Hematopoietic multipotent progenitor cell treated with erythropoietin and hydrocortisone succinate and interleukin-3 and kit ligand, for 4 days (in vitro differentiated cells): Measurements from ENCODE around the gene LPCAT1.
"Not testable (repeated sequence)": the region's sequence is repeated elsewhere in the genome, so short reads cannot be mapped to it uniquely, and the experiment has no call there.

Source experiments
- DNase-seq: peaks from one replicate; pipeline ENCODE4 v3.0.0-alpha.2; 2015

The LPCAT1 gene

DNA sequence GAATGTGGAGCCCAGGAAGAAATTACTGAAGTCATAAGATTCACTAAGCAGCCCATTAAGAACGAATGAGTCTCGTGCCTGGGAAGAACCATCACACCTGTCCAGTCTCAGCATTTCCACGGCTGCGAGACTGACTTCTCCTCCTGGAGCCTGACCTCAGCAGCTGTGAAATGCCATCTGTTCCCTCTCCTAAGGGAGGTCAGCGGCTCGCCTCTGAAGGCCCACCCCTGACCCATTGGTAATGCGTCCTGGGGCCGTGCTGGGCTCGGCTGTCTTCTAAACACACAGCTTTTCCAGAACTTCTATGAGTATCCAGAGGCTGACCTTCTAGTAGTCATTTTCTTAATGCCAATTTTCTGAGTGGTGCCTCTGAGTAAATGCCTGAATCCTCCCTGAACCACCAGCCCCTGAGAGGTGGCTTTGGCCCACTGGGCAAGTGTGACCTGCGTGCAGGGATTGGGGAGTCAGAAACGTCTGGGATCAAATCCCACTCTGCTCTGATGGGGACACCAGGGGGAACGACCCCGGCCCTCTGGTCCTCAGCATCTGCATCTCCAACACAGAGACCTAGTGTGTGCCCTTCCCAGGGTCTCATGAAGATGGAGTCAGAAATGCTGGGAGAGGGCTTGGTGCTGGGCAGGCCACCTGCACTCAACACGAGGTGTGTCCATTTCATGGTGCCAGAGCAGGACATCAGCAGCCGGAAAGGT is 84.2 kb downstream of the LPCAT1 start:
- DNase-seq, result no peak

DNA sequence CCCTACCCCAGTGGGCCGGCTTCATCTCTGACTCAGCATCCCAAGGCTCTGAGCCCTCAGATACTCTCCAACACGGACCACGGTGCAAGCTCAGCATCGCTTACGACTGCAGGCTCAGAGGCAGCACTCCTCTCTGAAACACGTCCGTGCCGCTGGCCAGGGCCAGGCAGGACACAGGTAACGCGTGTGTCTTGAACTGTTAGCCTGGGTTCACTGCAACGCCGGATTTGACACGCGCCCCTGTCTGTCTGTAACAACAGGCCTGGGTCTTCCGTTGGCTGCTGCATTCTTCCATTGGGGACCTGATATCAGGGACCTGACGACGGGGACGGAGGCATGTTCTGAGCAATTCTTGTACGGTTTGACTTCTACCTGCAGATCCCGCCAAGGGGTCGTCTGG is 84.9 kb downstream of the LPCAT1 start:
- DNase-seq, result no peak

DNA sequence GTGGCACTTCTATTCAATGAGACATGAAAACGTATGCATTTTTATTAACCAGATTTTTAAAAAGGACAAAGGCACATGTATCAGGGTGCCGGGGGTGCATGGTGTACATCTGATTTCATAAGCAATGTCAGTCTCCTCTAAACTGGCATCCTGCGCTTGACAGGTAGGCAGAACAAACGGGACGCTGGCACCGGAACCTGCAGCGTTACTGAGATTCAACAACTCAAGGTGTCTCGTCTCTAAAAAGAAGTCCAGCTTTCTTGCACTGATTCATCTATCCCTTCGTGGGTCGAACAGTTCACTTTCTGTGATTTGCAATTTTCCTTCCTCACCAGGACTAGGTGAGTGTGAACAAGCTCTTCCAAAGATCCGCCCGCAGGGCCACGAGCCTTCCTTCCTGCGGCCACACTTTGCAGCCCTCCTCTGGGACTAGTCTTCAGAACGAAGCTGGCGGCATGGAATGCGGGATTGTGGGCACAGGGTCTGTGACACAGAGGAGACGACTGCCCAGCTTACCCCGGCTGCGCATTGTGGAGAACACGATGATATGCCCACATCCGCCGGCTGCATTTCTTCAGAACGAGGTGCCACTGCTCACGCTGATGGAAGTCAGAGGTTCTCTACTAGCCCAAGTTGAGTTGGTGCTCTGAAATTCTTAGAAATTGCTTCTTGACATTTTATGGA is 85.7 kb downstream of the LPCAT1 start:
- no peak for DNase-seq

DNA sequence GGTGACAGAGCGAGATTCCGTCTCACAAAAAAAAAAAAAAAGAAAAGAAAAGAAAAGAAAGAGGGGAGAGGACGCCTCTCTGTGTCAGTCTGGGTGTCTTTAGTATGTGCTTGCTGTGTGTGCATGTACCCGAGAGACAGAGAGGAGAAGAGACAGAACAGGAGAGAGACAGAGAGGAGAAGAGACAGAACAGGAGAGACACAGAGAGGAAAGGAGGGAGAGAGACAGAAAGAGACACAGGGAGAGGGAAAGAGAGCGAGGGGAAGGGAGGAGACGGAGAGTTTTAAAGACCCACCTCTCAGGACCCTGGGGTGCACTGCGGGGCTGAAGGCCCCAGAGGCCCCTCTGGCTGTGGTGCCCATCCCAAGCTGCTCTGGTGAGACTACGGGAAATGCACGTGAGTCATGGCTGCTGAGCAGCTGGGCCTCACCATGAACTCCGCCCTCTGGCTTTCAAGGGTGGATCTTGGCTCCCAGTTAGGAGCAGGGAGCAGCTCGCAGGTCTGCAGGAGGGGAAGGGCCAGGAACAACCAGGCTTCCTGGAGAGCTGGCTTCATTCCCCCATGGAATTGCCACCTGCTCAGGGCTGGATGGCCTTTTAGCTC is 86.4 kb downstream of the LPCAT1 start:
- no peak for DNase-seq

DNA sequence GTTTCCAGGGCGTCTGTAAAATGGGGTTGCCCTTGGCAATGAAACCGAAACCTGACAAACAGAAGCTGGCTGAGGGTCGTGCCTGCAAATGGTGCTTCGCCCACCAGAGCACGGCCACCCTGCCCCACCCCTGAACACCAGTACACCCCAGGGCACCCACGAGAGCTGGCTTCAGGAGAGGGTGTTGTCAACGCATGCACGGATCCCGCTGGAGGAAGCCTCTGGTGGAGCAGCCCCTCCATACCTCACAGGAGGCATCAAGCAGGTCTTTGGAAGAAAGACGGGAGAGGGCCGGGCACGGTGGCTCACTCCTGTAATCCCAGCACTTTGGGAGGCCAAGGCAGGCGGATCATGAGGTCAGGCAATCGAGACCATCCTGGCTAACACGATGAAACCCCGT is 87.1 kb downstream of the LPCAT1 start:
- DNase-seq, result no peak

DNA sequence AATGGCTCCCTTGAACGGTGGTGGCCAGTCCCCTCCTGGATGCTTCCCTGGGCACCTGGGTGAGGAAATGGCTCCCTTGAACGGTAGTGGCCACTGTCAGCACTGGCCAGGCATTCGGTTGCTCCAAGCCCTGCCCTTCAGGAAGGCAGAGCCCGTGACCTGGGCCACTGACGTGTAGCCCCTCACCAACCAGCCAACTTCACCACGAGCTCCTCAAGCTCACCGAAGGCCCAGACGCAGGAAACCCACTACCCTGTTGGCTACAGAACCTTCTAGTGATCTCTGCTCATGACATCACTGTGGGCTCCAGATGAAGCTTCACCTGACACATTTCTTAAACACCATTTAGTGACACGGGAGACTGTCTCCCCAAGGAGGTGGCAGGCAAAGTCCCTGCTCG is 87.7 kb downstream of the LPCAT1 start:
- no peak for DNase-seq

DNA sequence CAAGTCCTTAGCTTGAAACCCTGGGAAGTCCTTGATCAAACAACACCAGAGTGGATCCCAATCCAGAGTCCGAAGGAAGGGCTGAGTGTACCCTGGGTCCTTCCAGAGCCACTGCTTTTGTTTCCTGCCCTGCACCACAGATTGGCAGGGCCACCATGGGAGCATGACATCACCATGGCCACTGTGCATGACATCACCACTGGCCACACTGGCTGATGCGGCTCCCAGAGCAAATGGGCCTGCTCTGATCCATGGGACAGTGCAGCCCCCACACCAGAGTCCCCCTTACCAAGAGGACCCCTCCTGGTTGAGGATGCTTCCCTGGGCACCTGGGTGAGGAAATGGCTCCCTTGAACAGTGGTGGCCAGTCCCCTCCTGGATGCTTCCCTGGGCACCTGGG is 88.4 kb downstream of the LPCAT1 start:
- DNase-seq, result no peak

DNA sequence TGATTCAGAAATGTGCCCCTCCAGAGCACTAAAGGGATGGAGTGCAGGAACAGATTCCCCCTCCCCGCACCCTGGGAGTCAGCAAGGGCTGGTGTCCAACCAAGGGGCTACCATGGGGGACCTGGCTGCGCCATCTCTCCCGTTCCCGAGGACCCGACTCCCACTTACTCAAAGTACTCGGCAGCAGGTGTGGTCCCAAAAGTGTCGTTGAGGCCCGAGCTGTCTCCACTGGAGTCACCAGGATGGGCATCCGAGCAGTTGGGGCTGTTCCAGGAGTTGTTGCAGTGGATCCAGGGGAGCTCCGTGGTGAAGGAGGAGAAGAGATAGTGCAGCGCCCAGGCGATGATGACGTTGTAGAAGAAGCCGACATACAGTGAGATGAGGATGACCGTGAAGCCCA is 91.5 kb downstream of the LPCAT1 start:
- DNase-seq, result no peak

DNA sequence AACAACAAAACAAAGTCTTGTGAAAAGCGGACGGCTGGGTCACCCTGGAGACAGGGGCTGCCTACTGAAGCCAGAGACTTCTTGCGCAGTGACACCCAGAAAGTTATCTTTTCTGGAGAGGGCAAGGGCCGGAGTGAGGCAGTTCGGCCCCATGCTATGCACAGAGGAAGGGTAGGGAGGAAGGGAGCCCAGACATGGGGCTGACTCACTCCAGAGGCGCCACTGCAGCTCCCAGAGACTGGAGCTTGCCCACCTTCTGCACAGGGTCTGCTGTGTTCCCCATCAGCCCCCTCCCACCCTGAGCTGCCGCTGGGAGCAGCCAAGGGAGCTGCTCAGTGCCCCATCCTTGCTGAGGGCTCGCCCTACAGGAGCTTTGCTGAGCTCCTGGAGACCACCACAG is 91.9 kb downstream of the LPCAT1 start:
- DNase-seq, result no peak

DNA sequence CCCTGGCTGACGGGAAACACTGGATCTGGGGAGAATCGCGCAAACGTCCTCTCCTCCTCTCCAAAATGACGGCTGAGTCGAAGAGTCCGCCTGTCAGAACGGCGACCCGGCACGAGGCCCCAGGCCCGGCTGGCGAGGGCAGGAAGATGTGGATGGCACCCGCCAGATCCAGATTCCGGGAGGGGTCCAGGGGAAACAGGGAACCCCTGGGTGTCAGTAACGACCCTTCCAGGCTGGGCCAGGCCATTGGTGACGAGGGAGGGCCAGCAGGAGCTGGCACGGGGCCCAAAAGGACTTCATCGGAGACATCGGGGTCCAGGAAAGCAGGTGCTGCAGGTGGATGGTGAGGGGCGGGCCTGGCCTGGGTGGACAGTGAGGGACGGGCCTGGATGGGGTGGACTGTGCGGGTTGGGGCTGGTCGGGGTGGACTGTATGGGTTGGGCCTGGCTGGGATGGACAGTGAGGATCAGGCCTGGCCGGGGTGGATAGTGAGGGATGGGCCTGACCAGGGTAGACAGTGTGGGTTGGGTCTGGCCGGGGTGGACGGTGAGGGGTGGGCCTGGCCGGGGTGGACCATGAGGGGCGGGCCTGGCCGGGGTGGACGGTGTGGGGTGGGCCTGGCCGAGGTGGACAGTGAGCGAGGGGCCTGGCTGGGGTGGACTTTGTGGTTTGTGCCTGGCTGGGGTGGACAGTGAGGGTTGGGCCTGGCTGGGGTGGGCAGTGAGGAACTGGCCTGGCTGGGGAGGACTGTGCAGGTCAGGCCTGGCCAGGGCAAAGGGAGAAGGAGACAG is 92.5 kb downstream of the LPCAT1 start:
- no peak for DNase-seq

DNA sequence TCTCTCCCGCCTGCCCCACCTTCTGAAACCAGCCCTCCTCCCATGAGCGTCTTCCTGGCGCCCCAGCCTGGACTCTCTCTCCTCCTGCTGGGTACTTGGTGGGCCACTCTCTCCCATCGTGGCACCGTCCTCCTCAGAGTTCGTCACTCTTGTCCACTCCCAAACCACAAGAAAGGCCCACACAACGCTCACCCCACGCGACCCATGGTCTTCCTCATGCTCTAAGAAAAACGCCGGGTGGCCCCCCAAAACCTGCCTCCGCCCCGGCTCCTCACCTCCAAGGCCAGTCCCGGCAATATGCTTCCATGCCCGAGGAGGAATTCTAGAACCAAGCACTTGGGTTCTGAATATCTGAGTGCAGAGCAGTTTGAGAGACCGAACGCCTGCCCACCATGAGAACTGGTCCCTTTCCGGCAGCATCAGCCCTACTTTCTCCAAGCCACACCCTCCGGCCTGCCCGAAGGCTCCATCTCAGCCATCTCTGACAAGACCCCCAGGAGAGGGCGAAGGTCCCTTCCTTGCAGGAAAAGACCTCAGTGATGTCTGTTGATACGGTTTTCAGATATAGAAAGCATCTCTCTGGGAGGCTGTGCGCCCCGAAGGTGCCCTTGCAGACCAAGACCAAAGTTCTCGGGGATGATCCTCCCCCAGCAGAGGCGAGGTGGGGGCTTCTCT is 93.5 kb downstream of the LPCAT1 start:
- DNase-seq, result no peak

DNA sequence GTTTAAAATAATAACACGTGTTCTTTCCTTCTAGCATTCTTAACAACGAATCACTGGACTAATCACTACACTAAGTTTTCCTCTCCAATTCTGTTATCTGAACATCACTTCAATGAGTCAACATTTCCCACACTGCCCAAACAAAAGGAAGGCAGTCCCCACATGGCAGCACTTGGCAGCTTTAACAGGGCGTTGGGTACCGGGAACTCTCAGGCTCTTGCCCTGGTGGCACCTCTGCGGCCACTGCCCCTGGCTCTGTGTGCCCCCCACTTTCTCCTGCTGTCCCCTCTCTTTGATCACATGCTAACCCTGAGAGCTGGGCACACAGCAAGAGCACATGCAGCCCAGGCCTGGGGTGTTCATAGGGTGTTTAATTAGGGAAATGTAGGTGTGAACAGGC is 94.3 kb downstream of the LPCAT1 start:
- DNase-seq, result no peak

DNA sequence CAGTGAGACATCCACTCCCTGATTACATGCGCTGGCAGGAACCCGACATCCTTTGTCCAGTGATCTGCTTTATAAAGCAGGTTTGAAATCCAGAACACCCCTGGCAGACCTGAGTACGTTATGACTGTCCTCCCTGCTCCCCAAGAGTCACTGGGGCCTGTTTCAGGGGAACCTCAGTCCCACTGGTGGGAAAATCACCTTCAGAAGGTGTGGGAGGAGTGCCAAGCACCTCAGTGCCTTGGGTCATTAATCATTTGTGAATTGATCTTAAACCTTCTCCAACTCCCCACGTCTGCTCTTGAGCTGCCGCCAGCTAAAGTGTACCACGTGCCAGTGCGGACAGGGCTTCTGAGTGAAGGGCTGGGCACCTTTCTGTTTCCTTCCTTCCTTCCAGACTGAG is 94.7 kb downstream of the LPCAT1 start:
- DNase-seq, result no peak

DNA sequence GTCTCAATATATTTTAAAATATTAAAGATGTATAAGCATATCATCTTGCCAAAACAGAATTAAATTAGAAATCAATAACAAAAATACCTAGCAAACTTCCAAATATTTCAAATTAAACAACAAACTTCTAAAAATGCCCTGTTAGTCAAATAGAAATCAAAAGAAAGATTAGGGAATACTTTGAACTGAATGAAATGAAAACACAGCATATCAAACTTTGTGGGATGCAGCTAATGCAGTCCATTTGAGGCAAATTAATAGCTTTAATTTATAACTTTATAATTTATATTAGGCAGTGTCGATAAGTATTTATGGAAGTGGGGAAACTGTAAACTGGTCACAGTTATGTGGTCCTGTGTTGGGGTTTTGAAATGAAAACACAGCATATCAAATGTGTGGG is 95.7 kb downstream of the LPCAT1 start:
- no peak for DNase-seq

DNA sequence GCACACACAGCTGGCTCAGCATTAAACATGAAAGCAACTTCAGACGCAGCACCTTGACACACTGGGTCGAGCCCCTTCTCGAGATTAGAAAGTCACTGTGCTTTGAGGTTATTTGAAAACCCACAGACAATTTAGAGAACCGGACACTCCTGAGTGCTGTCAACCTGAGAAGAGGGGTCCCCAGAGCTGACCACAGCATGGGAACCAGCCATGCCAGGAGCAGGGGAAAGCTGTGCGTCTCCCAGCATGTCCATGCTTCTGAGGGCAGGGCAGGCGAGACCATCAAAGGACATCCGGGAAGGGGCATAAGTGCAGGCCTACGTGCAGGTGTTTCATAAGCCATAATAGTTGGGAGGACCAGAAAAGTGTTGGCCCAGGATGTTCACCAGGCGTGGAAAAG is 99.0 kb downstream of the LPCAT1 start:
- DNase-seq, result no peak

DNA sequence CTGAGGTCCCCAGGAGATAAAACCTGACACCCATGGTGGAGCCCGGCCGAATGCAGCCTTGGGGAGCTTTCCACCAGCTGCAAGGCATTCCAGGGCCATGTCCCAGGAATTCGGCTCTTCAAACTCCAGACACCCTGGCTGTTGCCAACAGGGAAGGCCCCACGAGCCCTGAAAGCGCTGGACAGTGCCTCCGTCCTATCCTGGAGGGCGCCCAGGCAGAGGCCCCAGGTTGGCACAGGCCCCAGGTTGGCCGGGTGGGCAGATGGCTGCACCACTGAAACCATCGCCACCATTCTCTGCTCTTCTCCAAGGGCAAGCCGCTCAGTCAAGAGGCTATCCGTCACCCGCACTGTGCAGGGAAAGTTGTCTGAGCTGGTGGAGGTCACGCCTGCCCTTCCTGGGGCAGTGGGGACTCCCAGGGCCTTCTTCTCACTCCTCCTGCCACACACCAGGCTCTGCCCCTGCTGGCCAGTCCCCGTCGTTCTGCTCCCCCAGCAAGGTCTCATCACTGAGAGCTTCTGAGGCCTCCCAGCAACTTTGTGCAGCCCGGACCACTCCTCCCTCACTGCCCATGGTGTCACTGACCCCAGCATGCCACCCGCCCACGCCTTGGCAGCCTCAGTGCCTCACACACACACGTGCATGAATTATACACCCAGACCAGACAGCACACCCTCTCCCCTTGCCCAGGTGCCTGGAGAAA is 99.7 kb downstream of the LPCAT1 start:
- no peak for DNase-seq

DNA sequence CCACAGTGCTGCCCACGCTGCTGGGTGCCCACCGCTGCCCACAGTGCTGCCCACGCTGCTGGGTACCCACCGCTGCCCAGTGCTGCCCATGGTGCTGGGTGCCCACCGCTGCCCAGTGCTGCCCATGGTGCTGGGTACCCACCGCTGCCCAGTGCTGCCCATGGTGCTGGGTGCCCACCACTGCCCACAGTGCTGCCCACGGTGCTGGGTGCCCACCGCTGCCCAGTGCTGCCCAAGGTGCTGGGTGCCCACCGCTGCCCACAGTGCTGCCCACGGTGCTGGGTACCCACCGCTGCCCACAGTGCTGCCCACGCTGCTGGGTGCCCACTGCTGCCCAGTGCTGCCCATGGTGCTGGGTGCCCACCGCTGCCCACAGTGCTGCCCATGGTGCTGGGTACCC is 101.2 kb downstream of the LPCAT1 start:
- not testable (repeated sequence) for DNase-seq

DNA sequence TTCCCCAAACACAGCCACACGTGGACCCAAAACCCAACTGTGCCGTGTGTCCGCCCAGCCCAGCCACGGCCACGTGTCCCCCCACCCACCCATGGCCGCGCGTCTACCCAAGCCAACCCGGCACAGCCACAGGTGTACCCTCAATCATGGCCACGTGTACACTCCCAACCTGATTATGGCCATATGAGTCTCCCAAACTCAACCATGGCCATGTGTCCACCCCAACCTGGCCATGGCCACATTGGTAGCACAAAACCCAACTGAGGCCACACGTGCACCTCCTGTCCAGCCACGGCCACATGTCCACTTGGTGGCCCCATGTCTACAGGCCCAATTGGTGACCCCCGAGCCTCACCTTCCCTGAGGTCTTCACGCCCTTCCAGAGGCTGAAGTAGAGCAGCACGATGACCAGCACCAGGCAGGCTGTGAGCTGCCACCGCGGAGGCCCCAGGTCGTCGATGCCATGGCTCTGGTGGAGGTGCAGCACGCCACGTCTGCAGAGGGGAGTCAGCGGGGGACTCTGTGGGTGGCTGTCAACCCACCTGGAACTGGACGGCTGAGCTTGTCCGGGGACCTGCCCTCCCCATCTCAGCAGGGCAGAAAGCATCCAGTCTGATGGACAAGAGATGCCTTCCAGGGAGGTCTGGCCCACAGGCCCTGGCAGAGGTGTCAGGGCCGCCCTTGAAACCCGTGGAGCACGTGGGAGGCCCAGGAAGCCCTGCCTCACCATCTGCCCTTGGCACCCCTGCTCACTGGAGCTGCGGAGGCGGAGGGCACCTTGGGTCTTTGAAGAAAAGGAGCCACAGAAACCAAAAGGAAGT is 102.0 kb downstream of the LPCAT1 start:
- DNase-seq, result no peak

DNA sequence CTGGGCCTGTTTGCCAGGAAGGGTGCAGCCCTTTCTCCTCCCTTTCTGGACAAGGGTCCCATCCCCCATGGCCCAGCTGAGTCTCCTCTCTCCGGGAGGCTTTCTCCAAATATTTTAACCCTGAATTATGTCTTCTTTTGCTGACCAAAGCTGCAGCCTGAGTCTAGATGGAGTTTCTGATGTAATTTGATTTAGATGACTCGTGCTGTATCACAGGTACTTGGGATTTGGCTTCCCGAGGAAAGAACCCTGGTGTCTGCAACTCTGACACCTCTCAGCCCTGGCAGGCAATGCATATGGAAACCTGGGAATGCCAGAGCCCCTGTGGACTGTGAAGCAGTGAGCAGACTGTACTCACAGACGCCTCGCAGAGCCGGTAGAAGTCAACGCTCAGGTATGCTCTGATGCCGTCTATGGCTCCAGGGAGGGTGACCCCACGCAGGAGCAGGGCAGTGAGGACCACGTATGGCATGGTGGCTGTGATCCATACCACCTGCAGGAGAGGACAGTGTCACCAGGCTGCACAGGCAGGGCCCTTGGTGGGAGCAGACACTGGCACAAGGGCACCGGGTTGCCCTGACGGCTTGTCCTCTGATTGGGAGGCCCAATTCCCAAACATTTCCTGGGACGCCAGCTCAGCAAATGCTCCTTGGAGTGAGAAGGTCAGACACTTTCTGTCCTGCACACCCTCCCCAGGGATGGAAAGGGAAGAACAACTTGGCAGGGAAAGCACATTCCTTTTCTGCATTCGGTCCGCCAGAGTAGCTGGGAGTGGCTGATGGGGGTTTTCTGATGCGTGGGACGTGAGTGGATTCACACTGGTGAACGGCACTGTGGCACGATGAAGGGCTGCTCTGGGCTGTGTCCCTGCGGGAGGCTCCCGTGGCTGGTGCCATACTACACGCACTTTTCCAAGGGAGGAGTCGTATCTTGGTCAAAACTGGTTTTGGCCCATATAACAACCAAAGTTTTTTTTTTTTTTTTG is 103.3 kb downstream of the LPCAT1 start:
- DNase-seq, result no peak
